HepG2 (cell line): Measurements from ENCODE around the gene SLC22A4. TPM values are rescaled to one million over a fixed set of nuclear protein-coding genes. Genes with fewer than 3 reads are reported as not detected.
A peak's percentile ranks its signal among the peaks of the same experiment; 100 is the strongest.

Experiments used
- ARNT2 ChIP-seq: sonication (generic); formaldehyde crosslinking; IDR thresholded peaks from 2 replicates; pipeline ENCODE4 v1.8.0; 2022; ENCODE audit warnings: mild to moderate bottlenecking, low read depth, missing genetic modification reagents, moderate library complexity
- BHLHE40 ChIP-seq: IDR thresholded peaks from 2 replicates; pipeline ENCODE4 v1.6.1; 2011; ENCODE audit warnings: low read length, improper control_type of control experiment
- ETS1 ChIP-seq: sonication (generic); formaldehyde crosslinking; IDR thresholded peaks from 2 replicates; pipeline ENCODE4 v1.4.0; 2020; ENCODE audit warnings: missing genetic modification reagents
- HNRNPLL ChIP-seq: fragments of 200-400 bp; formaldehyde crosslinking; IDR thresholded peaks from 2 replicates; pipeline ENCODE4 v1.6.1; 2017; ENCODE audit warnings: mild to moderate bottlenecking, low read depth, low read length; ENCODE audit not compliant: poor library complexity, severe bottlenecking
- POGZ ChIP-seq: sonication (generic); formaldehyde crosslinking; IDR thresholded peaks from 2 replicates; pipeline ENCODE4 v1.4.0; 2020; ENCODE audit warnings: mild to moderate bottlenecking, missing genetic modification reagents
- RXRA ChIP-seq: sonication (generic); formaldehyde crosslinking; IDR thresholded peaks from 2 replicates; pipeline ENCODE4 v1.5.1; 2020; ENCODE audit warnings: missing genetic modification reagents
- TCF12 ChIP-seq, 2 experiments: fragments of 450-650 bp in 1 of 2; sonication (generic) in 1 of 2; formaldehyde crosslinking in 1 of 2; IDR thresholded peaks; 2 replicates each; pipeline versions ENCODE4 v1.6.1 to v1.8.0; 2017 to 2022; ENCODE audit warnings: antibody characterized with exemption in 1 of 2, mild to moderate bottlenecking in 1 of 2, missing genetic modification reagents in 1 of 2, moderate library complexity in 1 of 2
- ZNF160 ChIP-seq: sonication (generic); formaldehyde crosslinking; IDR thresholded peaks from 2 replicates; pipeline ENCODE4 v1.8.0; 2022; ENCODE audit warnings: mild to moderate bottlenecking, inconsistent platforms, missing genetic modification reagents
- ZNF407 ChIP-seq: sonication (generic); formaldehyde crosslinking; IDR thresholded peaks from one replicate; pipeline ENCODE4 v1.5.1; 2020; ENCODE audit warnings: mild to moderate bottlenecking, missing genetic modification reagents; ENCODE audit errors: not compliant biosample characterization
- ZNF414 ChIP-seq: sonication (generic); formaldehyde crosslinking; IDR thresholded peaks from 2 replicates; pipeline ENCODE4 v1.5.0; 2020; ENCODE audit warnings: missing genetic modification reagents
- ZNF780A ChIP-seq: sonication (generic); formaldehyde crosslinking; IDR thresholded peaks from 2 replicates; pipeline ENCODE4 v1.8.0; 2022; ENCODE audit warnings: mild to moderate bottlenecking, missing genetic modification reagents, moderate library complexity
- ZNF878 ChIP-seq: sonication (generic); formaldehyde crosslinking; IDR thresholded peaks from 2 replicates; pipeline ENCODE4 v1.8.1; 2023; ENCODE audit warnings: mild to moderate bottlenecking, missing genetic modification reagents, moderate library complexity
- polyA plus RNA-seq, 8 experiments: library from polyadenylated mRNA; depleted of rRNA in 3 of 8; stranded (reverse) in 7 of 8; unstranded in 1 of 8; fragments of >200 nt; fragmentation: Illumina TruSeq in 4 of 8; extraction: Trizol in 4 of 8; gene quantifications; 2 replicates each; pipeline versions ENCODE4 v1.2.1 to v1.2.3, GENCODE V29; 2011 to 2016; ENCODE audit warnings: low read depth in 4 of 8, missing spikeins in 1 of 8, mixed read lengths in 1 of 8; ENCODE audit not compliant: insufficient read depth in 1 of 8
- total RNA-seq, 5 experiments: library from RNA; depleted of rRNA; stranded (reverse); fragments of >200 nt; fragmentation: Illumina TruSeq; extraction: Trizol; gene quantifications; 2 replicates each; pipeline ENCODE4 v1.2.3, GENCODE V29; 2016; ENCODE audit warnings: low read depth in 1 of 5
- TF ChIP-seq, protein P1 (sequence below): sonication (generic); formaldehyde crosslinking; IDR thresholded peaks from 2 replicates; pipeline ENCODE4 v1.4.0; 2020; ENCODE audit warnings: missing genetic modification reagents
- TF ChIP-seq, protein P2 (sequence below): sonication (generic); formaldehyde crosslinking; IDR thresholded peaks from 2 replicates; pipeline ENCODE4 v1.9.0; 2021; ENCODE audit warnings: missing genetic modification reagents, borderline replicate concordance
- TF ChIP-seq, protein P3 (sequence below): IDR thresholded peaks from 2 replicates; pipeline ENCODE4 v1.6.1; 2016

Gene SLC22A4
- total and polyA plus RNA-seq, 2 of the 13 experiments (the other 11 are each of a cell fraction or from before 2014, with no cell fraction given) = 0.33 to 0.62 TPM

- no peak for TF ChIP-seq ZNF407 (CRISPR knock-in tag)
- TF ChIP-seq ETS1 (CRISPR knock-in tag) = no peak
- TF ChIP-seq ZNF414 (CRISPR knock-in tag) = peak; percentile 22; the same call in 1 of the 2 replicates
- no peak for TF ChIP-seq ZNF160 (CRISPR knock-in tag)
- TF ChIP-seq, protein P1, sequence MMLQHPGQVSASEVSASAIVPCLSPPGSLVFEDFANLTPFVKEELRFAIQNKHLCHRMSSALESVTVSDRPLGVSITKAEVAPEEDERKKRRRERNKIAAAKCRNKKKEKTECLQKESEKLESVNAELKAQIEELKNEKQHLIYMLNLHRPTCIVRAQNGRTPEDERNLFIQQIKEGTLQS (CRISPR knock-in tag) = peak; percentile 54; the same call in 1 of the 2 replicates
- TF ChIP-seq ZNF878 (CRISPR knock-in tag) = peak; percentile 88; the same call in 1 of the 2 replicates
- peak; percentile 35 for TF ChIP-seq HNRNPLL
- 0 out of 2 replicates have a peak, but pooled peaks have one; percentile 31 for TF ChIP-seq ARNT2
- TF ChIP-seq POGZ (CRISPR knock-in tag) = no peak; the same call in 1 of the 2 replicates
- TF ChIP-seq BHLHE40 = peak; percentile 63
- peak; percentile 77 for TF ChIP-seq RXRA (CRISPR knock-in tag)
- TF ChIP-seq, protein P2, sequence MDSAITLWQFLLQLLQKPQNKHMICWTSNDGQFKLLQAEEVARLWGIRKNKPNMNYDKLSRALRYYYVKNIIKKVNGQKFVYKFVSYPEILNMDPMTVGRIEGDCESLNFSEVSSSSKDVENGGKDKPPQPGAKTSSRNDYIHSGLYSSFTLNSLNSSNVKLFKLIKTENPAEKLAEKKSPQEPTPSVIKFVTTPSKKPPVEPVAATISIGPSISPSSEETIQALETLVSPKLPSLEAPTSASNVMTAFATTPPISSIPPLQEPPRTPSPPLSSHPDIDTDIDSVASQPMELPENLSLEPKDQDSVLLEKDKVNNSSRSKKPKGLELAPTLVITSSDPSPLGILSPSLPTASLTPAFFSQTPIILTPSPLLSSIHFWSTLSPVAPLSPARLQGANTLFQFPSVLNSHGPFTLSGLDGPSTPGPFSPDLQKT (CRISPR knock-in tag) = no peak
- no peak for TF ChIP-seq TCF12 (IDR thresholded peaks at IDR 0.05)
- no peak; the same call in 1 of the 2 replicates for TF ChIP-seq TCF12 (CRISPR knock-in tag; IDR thresholded peaks at IDR 0.05)
- TF ChIP-seq, protein P3, sequence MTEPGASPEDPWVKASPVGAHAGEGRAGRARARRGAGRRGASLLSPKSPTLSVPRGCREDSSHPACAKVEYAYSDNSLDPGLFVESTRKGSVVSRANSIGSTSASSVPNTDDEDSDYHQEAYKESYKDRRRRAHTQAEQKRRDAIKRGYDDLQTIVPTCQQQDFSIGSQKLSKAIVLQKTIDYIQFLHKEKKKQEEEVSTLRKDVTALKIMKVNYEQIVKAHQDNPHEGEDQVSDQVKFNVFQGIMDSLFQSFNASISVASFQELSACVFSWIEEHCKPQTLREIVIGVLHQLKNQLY (CRISPR knock-in tag) = peak; percentile 32; the same call in 1 of the 2 replicates
- no peak for TF ChIP-seq ZNF780A (CRISPR knock-in tag)
Measured at GRCh38 chr5:132293992-132294727, at the start of gene SLC22A4 (continued).
